Right lobe of liver (tissue), 6 donors: ENCODE measurements around the gene PRRX1. TPM values are rescaled to one million over a fixed set of nuclear protein-coding genes. Genes with fewer than 3 reads are reported as not detected.

Source experiments
- ATAC-seq, 4 donors: fragments of 200-7000 bp; cut with Tn5 transposase; one replicate each; pipeline ENCODE4 v1.9.1; 2020; ENCODE audit warnings: mild to moderate bottlenecking in 4 of 4, moderate library complexity in 4 of 4
- DNase-seq, 3 donors: peaks; one replicate each; pipeline ENCODE4 v3.0.0-alpha.2; 2020
- H3K27ac ChIP-seq, 3 donors: fragments of 200-600 bp; one replicate each; pipeline ENCODE4 v1.8.0; 2022
- H3K27me3 ChIP-seq, 2 donors: fragments of 200-600 bp; one replicate each; pipeline ENCODE4 v1.8.0; 2022
- H3K36me3 ChIP-seq, 4 donors: fragments of 200-600 bp; sonication (generic) in 1 of 4; one replicate each; pipeline versions ENCODE4 v1.5.1 to v1.8.0; 2017 to 2022; ENCODE audit warnings: control low read depth in 1 of 4
- H3K4me1 ChIP-seq, 4 donors: fragments of 200-600 bp; sonication (generic) in 1 of 4; one replicate each; pipeline versions ENCODE4 v1.5.1 to v1.8.0; 2017 to 2022; ENCODE audit warnings: control low read depth in 1 of 4
- H3K4me3 ChIP-seq, 3 donors: fragments of 200-600 bp; one replicate each; pipeline ENCODE4 v1.8.0; 2022
- H3K9me3 ChIP-seq, 4 donors: fragments of 200-600 bp; sonication (generic) in 1 of 4; one replicate each; pipeline versions ENCODE4 v1.5.1 to v1.8.0; 2017 to 2022; ENCODE audit warnings: control low read depth in 1 of 4
- CTCF ChIP-seq, 4 donors: fragments of 200-600 bp in 3 of 4; fragments of 450-650 bp in 1 of 4; IDR thresholded peaks; one replicate each; pipeline versions ENCODE4 v1.5.1 to v1.8.0; 2016 to 2022; ENCODE audit warnings: antibody characterized with exemption in 4 of 4, mild to moderate bottlenecking in 2 of 4
- POLR2A ChIP-seq: fragments of 450-650 bp; IDR thresholded peaks from one replicate; pipeline ENCODE4 v1.6.1; 2017; ENCODE audit warnings: antibody characterized with exemption, mild to moderate bottlenecking
- WGBS: methylation state at CpG from one replicate; pipeline ENCODE4 v1.1.6; 2018; ENCODE audit warnings: low coverage, low lambda C conversion rate; ENCODE audit not compliant: insufficient coverage; ENCODE audit errors: missing lambda C conversion rate; 5-methylcytosine and 5-hydroxymethylcytosine counted together
- intact Hi-C, 2 donors: fragments of 100-400 bp; cut with DNase I; formaldehyde crosslinking; loops; one replicate each; pipeline versions ENCODE4 v1.11.2 to v1.14.1; 2022
- total RNA-seq, 6 experiments: library from RNA; depleted of rRNA in 2 of 6; stranded (reverse); fragments of >200 nt in 2 of 6; fragmentation: NEBNext Ultra II Directional in 3 of 6; extraction: Animal tissue kit (Norgen Biotek cat#: 25700) in 3 of 6; gene quantifications; one replicate each; pipeline versions ENCODE4 v1.1.0 to v1.2.4, GENCODE V29; 2016 to 2023
- donor health status: DM: no; HTN: yes; CAD: no.
- donor health status: DM: no; HTN: no; CAD: no.
- donor health status: DM: no; HTN: no; CAD: no.
- donor health status: DM: no; HTN: yes; CAD: no.
- donor health status: DM: no; HTN: yes; CAD: no.

PRRX1 gene
- total RNA-seq, 6 experiments from 2014 or later: 0.05 to 0.55 (median 0.18) TPM

GRCh38 chr1:170768929-170769328 is 105.0 kb downstream of the PRRX1 start:
- 67% methylated on average over 1 of the region's 1 CpG for WGBS
- Histone ChIP-seq H3K4me1 (no peaks in the 10 kb centered on the region), H3K4me3 (no peak overlapping the region), H3K9me3 (no peaks in the 10 kb centered on the region), H3K36me3 (no peaks in the 10 kb centered on the region), H3K27me3 (no peaks in the 10 kb centered on the region), H3K27ac (no peak overlapping the region)
- DNase-seq (no peak), ATAC-seq (no peak)
- TF ChIP-seq CTCF (IDR thresholded peaks at IDR 0.05) (no peak), POLR2A (no peak)
- intact Hi-C loops: no loop called here

- intact Hi-C loops: no loop called here
- no peaks in the 10 kb centered on the region for H3K27me3 ChIP-seq
- WGBS: 73% methylated on average over 1 of the region's 1 CpG
- no peaks in the 10 kb centered on the region for H3K4me1 ChIP-seq
- H3K9me3 ChIP-seq: no peaks in the 10 kb centered on the region
- DNase-seq (no peak), ATAC-seq (no peak)
- H3K36me3 ChIP-seq: no peaks in the 10 kb centered on the region
- no peak overlapping the region for H3K27ac ChIP-seq
- H3K4me3 ChIP-seq: no peak overlapping the region
- TF ChIP-seq POLR2A (no peak), CTCF (IDR thresholded peaks at IDR 0.05) (no peak)
Observed at GRCh38 chr1:170769691-170770090, 105.8 kb downstream of the PRRX1 start.

GRCh38 chr1:170770254-170770653 is 106.3 kb downstream of the PRRX1 start:
- TF ChIP-seq CTCF (IDR thresholded peaks at IDR 0.05): no peak
- TF ChIP-seq POLR2A: no peak
- no peak overlapping the region for H3K27ac ChIP-seq
- no peaks in the 10 kb centered on the region for H3K27me3 ChIP-seq
- no peak for DNase-seq
- H3K4me1 ChIP-seq: no peaks in the 10 kb centered on the region
- intact Hi-C loops: no loop called here
- H3K4me3 ChIP-seq: no peak overlapping the region
- H3K9me3 ChIP-seq: no peaks in the 10 kb centered on the region
- no peak for ATAC-seq
- no peaks in the 10 kb centered on the region for H3K36me3 ChIP-seq

- WGBS: 90% methylated on average over 2 of the region's 3 CpGs
- no peak overlapping the region for H3K4me3 ChIP-seq
- intact Hi-C loops: no loop called here
- no peak for DNase-seq
- no peaks in the 10 kb centered on the region for H3K27me3 ChIP-seq
- no peak for TF ChIP-seq CTCF (IDR thresholded peaks at IDR 0.05)
- no peak for TF ChIP-seq POLR2A
- no peaks in the 10 kb centered on the region for H3K9me3 ChIP-seq
- H3K36me3 ChIP-seq: no peaks in the 10 kb centered on the region
- H3K4me1 ChIP-seq: no peaks in the 10 kb centered on the region
- no peak overlapping the region for H3K27ac ChIP-seq
- ATAC-seq: no peak
Observed at GRCh38 chr1:170776252-170776651, 112.3 kb downstream of the PRRX1 start.

- Histone ChIP-seq H3K4me1 (no peaks in the 10 kb centered on the region), H3K4me3 (no peak overlapping the region), H3K9me3 (no peaks in the 10 kb centered on the region), H3K36me3 (no peaks in the 10 kb centered on the region), H3K27ac (no peak overlapping the region), H3K27me3 (no peaks in the 10 kb centered on the region)
- intact Hi-C loops: no loop called here
- 58% methylated on average over 3 of the region's 3 CpGs for WGBS
- DNase-seq (no peak), ATAC-seq (no peak)
- TF ChIP-seq CTCF (IDR thresholded peaks at IDR 0.05) (no peak), POLR2A (no peak)
Observed at GRCh38 chr1:170776777-170777176, 112.8 kb downstream of the PRRX1 start.
